Choroid plexus epithelial cell (primary cell): ENCODE measurements around the gene ANKRD63.

Source experiments
- DNase-seq: peaks from one replicate; pipeline ENCODE4 v3.0.0-alpha.2; 2010; ENCODE audit warnings: low read depth
- H3K4me3 ChIP-seq: 2 replicates; pipeline ENCODE4 v1.5.1; 2011; ENCODE audit warnings: low read depth, mild to moderate bottlenecking, control low read depth, low read length, moderate library complexity
- CTCF ChIP-seq: conservative IDR thresholded peaks from 2 replicates; pipeline ENCODE4 v1.5.1; 2011; ENCODE audit warnings: low read depth, mild to moderate bottlenecking, control low read depth, inconsistent platforms, low read length, moderate library complexity

ANKRD63 gene

GRCh38 chr15:40239693-40240618, 42.9 kb downstream of the ANKRD63 start:
- no peak for DNase-seq
- no peak for TF ChIP-seq CTCF
- H3K4me3 ChIP-seq, result no peak overlapping the region

- TF ChIP-seq CTCF, result no peak
- no peak for DNase-seq
- H3K4me3 ChIP-seq, result peak overlapping the region; percentile 53
Observed at GRCh38 chr15:40239404-40239692, 43.5 kb downstream of the ANKRD63 start.

- peak; percentile 45 for DNase-seq
- peak within 1 kb of the TSS; percentile 53 for H3K4me3 ChIP-seq
Observed at GRCh38 chr15:40238532-40239403, 44.1 kb downstream of the ANKRD63 start, which contains the start of gene PAK6. TSS of gene PAK6 (plus strand) at chr15:40239063. CDS start at chr15:40264786, 25,723 bp downstream.

GRCh38 chr15:40235201-40235885, 47.5 kb downstream of the ANKRD63 start:
- no peak for TF ChIP-seq CTCF
- no peak overlapping the region for H3K4me3 ChIP-seq
- DNase-seq, result no peak

More at GRCh38 chr15:40238532-40239403, 44.1 kb downstream of the ANKRD63 start, which contains the start of gene PAK6:
- TF ChIP-seq CTCF, result no peak

GRCh38 chr15:40234783-40235182, 48.1 kb downstream of the ANKRD63 start:
- no peak overlapping the region for H3K4me3 ChIP-seq
- no peak for TF ChIP-seq CTCF
- DNase-seq, result no peak

- no peak for TF ChIP-seq CTCF
- no peak for DNase-seq
- no peak overlapping the region for H3K4me3 ChIP-seq
Observed at GRCh38 chr15:40233727-40234577, 48.9 kb downstream of the ANKRD63 start.
